PC-3 (cell line): ENCODE data around the gene GPBAR1. TPM values are rescaled to one million over a fixed set of nuclear protein-coding genes. Genes with fewer than 3 reads are reported as not detected.

Experiments
- ATAC-seq: fragments of 200-7000 bp; cut with Tn5 transposase; 2 replicates; pipeline ENCODE4 v1.9.1; 2020; ENCODE audit warnings: mild to moderate bottlenecking, moderate library complexity
- BruUV-seq: library from RNA; stranded (reverse); fragments of 400-500 nt; replicated peaks from 2 replicates; lab custom pipeline; 2021; lab: Mats Ljungman, UMichigan
- CTCF ChIA-PET: fragments of 300-600 bp; sonication (Branson Sonifier 250); formaldehyde crosslinking; loops from one replicate; lab custom pipeline; 2022; ENCODE audit warnings: antibody characterized with exemption; lab: Charles Lee
- POLR2A ChIA-PET: fragments of 300-600 bp; sonication (Branson Sonifier 250); formaldehyde crosslinking; loops from one replicate; lab custom pipeline; 2022; ENCODE audit warnings: antibody characterized with exemption; ENCODE audit not compliant: unreplicated experiment; lab: Charles Lee
- DNase-seq: peaks from one replicate; pipeline ENCODE4 v3.0.0-alpha.2; 2015
- H2AFZ ChIP-seq: fragments of 300-600 bp; sonication (generic); 2 replicates; pipeline ENCODE4 v1.6.0; 2016; ENCODE audit warnings: antibody characterized with exemption, low read length
- H3F3A ChIP-seq: fragments of 300-600 bp; sonication (generic); one replicate; pipeline ENCODE4 v1.6.0; 2017; ENCODE audit warnings: antibody characterized with exemption, low read length, control low read depth, mild to moderate bottlenecking; ENCODE audit not compliant: unreplicated experiment
- H3K27ac ChIP-seq: fragments of 300-600 bp; sonication (generic); 2 replicates; pipeline ENCODE4 v1.5.1; 2016; ENCODE audit warnings: mild to moderate bottlenecking, low read length
- H3K27me3 ChIP-seq: fragments of 300-600 bp; sonication (generic); 2 replicates; pipeline ENCODE4 v1.6.1; 2016; ENCODE audit warnings: low read length, mixed read lengths
- H3K36me3 ChIP-seq: fragments of 300-600 bp; sonication (generic); 2 replicates; pipeline ENCODE4 v1.6.1; 2016; ENCODE audit warnings: low read depth, mixed run types, low read length, mixed read lengths
- H3K4me1 ChIP-seq: fragments of 300-600 bp; sonication (generic); 2 replicates; pipeline ENCODE4 v1.5.1; 2016; ENCODE audit warnings: low read length; ENCODE audit not compliant: insufficient read depth
- H3K4me2 ChIP-seq: fragments of 300-600 bp; sonication (generic); 2 replicates; pipeline ENCODE4 v1.6.0; 2016; ENCODE audit warnings: low read length
- H3K4me3 ChIP-seq: fragments of 300-600 bp; sonication (generic); 2 replicates; pipeline ENCODE4 v1.5.1; 2016; ENCODE audit warnings: mild to moderate bottlenecking, low read length, mixed read lengths
- H3K79me2 ChIP-seq: fragments of 300-600 bp; sonication (generic); 2 replicates; pipeline ENCODE4 v1.6.1; 2017; ENCODE audit warnings: low read length, mixed read lengths
- H3K9ac ChIP-seq: fragments of 300-600 bp; sonication (generic); 2 replicates; pipeline ENCODE4 v1.6.0; 2016; ENCODE audit warnings: mild to moderate bottlenecking, low read length
- H3K9me2 ChIP-seq: fragments of 300-600 bp; sonication (generic); replicated peaks from 2 replicates; pipeline ENCODE4 v1.6.1; 2016; ENCODE audit warnings: mixed run types, low read length, mixed read lengths
- H3K9me3 ChIP-seq: fragments of 300-600 bp; sonication (generic); 2 replicates; pipeline ENCODE4 v1.6.1; 2016; ENCODE audit warnings: low read length, mixed read lengths
- H4K20me1 ChIP-seq: fragments of 300-600 bp; sonication (generic); 2 replicates; pipeline ENCODE4 v1.6.1; 2016; ENCODE audit warnings: low read length, mixed read lengths
- EZH2 ChIP-seq: fragments of 300-600 bp; sonication (generic); IDR thresholded peaks from one replicate; pipeline ENCODE4 v1.6.1; 2017; ENCODE audit warnings: antibody characterized with exemption, mild to moderate bottlenecking, low read length; ENCODE audit not compliant: unreplicated experiment
- EZH2phosphoT487 ChIP-seq: fragments of 300-600 bp; sonication (generic); IDR thresholded peaks from 2 replicates; pipeline ENCODE4 v1.6.1; 2018; ENCODE audit warnings: mild to moderate bottlenecking, antibody characterized with exemption, low read length, borderline replicate concordance
- intact Hi-C: fragments of 100-400 bp; cut with micrococcal nuclease; formaldehyde crosslinking; loops from 2 replicates; pipeline ENCODE4 v1.9.0; 2023
- total RNA-seq: library from RNA; depleted of rRNA; stranded (reverse); fragments of >200 nt; gene quantifications from 2 replicates; pipeline ENCODE4 v1.2.3, GENCODE V29; 2014
- TF ChIP-seq, protein P1 (sequence below): fragments of 300-600 bp; sonication (generic); conservative IDR thresholded peaks from 2 replicates; pipeline ENCODE4 v1.5.1; 2017; ENCODE audit warnings: antibody characterized with exemption, low read depth, mild to moderate bottlenecking, low read length

Gene GPBAR1
- total RNA-seq, 1 experiment from 2014 or later: 0.18 TPM

DNA sequence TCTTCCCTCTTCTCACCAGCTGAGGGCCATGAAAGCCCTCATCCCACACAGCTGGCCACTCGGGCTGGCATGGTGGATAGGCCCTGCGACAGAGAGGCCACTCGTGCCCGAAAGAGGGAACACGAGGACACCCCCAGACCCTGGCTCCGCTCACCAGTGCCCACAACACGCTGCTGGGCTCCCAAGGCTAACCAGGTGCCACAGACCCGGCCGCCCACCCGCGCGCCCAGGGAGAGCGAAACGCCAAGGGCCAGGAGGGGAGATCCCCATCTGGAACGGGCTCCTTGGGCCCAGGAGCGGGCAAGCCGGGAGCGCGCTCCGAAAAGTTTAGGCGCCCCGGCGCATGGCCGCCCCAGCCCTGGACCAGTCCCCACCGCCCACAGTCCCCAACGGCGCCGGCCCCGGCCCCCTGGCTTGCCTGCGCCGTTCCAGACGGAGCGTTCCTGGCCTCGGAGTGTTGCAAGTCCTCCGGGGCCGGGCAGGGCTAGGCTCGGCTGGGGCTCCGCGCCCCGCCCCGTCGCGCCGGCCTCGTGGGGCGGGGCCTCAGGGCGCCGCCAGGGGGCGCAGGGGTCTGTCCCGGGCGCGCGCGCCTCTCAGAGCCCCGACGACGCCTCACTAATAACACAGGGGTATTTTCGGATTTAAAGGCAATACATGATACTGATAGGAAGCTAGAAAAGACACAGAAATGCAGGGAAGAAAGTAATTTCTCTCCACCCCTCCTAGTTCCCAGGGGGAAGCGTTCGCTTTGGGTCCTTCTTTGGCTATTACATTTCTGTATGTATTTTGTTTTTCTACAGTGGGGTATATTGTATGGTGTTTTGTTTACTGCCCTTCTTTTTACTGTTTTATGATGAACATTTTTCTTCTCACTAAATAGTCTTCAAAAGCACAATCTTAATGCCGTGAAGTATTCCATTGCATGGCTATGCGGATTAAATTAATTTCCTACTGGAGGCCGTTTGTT, 31.5 kb downstream of the GPBAR1 start, which contains the start of gene TMBIM1:
Gene TMBIM1, minus strand, starts transcription at position 456 of the 967 bp plus-strand sequence. CDS start 10,362 bp downstream, outside the sequence.
- Histone ChIP-seq H3K9me3 (no peaks in the 10 kb centered on the region), H2AFZ (peak within 1 kb of the TSS; percentile 29; the same call in 1 of the 2 replicates), H3K4me1 (peaks cover 51% of the 10 kb centered on the region), H3K4me3 (peak within 1 kb of the TSS; percentile 68), H3K36me3 (no peaks in the 10 kb centered on the region), H3K27ac (0 out of 2 replicates have a peak within 1 kb of the TSS, but pooled peaks have one; percentile 22), H3F3A (no peaks in the 10 kb centered on the region), H3K27me3 (no peaks in the 10 kb centered on the region), H3K9me2 (no peaks in the 10 kb centered on the region), H4K20me1 (no peaks in the 10 kb centered on the region), H3K79me2 (peaks cover 36% of the 10 kb centered on the region), H3K4me2 (peak within 1 kb of the TSS; percentile 77), H3K9ac (peak within 1 kb of the TSS; percentile 83)
- intact Hi-C loops: no loop called here
- ChIA-PET CTCF (no interaction called here), POLR2A (no interaction called here)
- ATAC-seq: peak; percentile 81
- TSS peak; percentile 36 for BruUV-seq
- TF ChIP-seq EZH2: no peak
- TF ChIP-seq, protein P1, sequence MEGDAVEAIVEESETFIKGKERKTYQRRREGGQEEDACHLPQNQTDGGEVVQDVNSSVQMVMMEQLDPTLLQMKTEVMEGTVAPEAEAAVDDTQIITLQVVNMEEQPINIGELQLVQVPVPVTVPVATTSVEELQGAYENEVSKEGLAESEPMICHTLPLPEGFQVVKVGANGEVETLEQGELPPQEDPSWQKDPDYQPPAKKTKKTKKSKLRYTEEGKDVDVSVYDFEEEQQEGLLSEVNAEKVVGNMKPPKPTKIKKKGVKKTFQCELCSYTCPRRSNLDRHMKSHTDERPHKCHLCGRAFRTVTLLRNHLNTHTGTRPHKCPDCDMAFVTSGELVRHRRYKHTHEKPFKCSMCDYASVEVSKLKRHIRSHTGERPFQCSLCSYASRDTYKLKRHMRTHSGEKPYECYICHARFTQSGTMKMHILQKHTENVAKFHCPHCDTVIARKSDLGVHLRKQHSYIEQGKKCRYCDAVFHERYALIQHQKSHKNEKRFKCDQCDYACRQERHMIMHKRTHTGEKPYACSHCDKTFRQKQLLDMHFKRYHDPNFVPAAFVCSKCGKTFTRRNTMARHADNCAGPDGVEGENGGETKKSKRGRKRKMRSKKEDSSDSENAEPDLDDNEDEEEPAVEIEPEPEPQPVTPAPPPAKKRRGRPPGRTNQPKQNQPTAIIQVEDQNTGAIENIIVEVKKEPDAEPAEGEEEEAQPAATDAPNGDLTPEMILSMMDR: peak; percentile 52; the same call in 1 of the 2 replicates
- DNase-seq: peak; percentile 50

DNA sequence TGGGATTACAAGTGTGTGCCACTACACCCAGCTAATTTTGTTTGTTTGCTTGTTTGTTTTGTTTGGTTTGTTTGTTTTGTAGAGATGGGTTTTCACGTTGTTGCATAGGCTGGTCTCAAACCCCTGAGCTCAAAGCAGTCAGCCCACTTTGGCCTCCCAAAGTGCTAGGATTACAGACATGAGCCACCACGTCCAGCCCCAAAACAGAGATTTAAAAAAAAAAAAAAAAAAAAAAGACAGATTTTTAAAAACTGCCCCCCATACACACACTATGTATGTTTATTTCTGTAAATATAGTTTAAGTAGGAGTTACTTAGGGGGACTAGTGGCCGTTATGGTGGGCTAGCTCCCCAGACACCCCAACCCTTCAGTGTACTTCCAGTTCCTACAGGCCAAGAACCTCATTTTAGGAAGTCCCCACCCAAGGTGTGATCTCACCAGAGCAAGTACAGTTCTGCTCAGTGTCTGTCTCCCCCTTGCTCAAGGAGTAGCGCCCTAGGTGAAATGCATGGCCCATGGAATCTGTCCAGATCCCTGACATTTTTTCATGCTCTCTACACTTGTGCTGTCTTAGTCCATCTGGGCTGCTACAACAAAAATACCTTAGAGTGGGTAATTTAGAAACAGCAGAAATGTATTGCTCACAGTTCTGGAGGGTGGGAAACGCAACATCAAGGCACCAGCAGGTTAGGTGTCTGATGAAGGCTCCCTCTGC, 33.1 kb downstream of the GPBAR1 start:
- no peaks in the 10 kb centered on the region for H3F3A ChIP-seq
- no TSS peak for BruUV-seq
- H3K36me3 ChIP-seq: no peaks in the 10 kb centered on the region
- no peaks in the 10 kb centered on the region for H4K20me1 ChIP-seq
- peaks cover 30% of the 10 kb centered on the region for H3K79me2 ChIP-seq
- H3K9me2 ChIP-seq: no peaks in the 10 kb centered on the region
- no peaks in the 10 kb centered on the region for H3K9me3 ChIP-seq
- H2AFZ ChIP-seq: no peak overlapping the region
- TF ChIP-seq, protein P1: no peak
- TF ChIP-seq EZH2 (no peak), EZH2phosphoT487 (no peak)
- intact Hi-C loops: no loop called here
- DNase-seq (no peak), ATAC-seq (no peak)
- ChIA-PET CTCF (interaction anchor here (0.8 kb wide), 1 partner anchor 102 kb away, joined by 5 read pairs; no protein-coding TSS in a partner anchor), POLR2A (no interaction called here)
- H3K4me2 ChIP-seq: no peak overlapping the region
- no peak overlapping the region for H3K9ac ChIP-seq
- no peak overlapping the region for H3K4me3 ChIP-seq
- H3K27me3 ChIP-seq: no peaks in the 10 kb centered on the region
- H3K27ac ChIP-seq: no peak overlapping the region
- peaks cover 40% of the 10 kb centered on the region for H3K4me1 ChIP-seq
